Measurements from ENCODE around the gene CBLL2. TPM values are rescaled to one million over a fixed set of nuclear protein-coding genes. Genes with fewer than 3 reads are reported as not detected.
A peak's percentile ranks its signal among the peaks of the same experiment; 100 is the strongest.
"Not testable (repeated sequence)": the region's sequence is repeated elsewhere in the genome, so short reads cannot be mapped to it uniquely, and the experiment has no call there.

CBLL2 gene, protein sequence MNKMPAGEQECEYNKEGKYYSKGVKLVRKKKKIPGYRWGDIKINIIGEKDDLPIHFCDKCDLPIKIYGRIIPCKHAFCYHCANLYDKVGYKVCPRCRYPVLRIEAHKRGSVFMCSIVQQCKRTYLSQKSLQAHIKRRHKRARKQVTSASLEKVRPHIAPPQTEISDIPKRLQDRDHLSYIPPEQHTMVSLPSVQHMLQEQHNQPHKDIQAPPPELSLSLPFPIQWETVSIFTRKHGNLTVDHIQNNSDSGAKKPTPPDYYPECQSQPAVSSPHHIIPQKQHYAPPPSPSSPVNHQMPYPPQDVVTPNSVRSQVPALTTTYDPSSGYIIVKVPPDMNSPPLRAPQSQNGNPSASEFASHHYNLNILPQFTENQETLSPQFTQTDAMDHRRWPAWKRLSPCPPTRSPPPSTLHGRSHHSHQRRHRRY
- not detected in 2 replicates for total RNA-seq (2014; rRNA removed; shearing (Covaris generic))
- polyA plus RNA-seq (2014; cell fraction: nucleus; rRNA removed): not detected in 2 replicates

DNA sequence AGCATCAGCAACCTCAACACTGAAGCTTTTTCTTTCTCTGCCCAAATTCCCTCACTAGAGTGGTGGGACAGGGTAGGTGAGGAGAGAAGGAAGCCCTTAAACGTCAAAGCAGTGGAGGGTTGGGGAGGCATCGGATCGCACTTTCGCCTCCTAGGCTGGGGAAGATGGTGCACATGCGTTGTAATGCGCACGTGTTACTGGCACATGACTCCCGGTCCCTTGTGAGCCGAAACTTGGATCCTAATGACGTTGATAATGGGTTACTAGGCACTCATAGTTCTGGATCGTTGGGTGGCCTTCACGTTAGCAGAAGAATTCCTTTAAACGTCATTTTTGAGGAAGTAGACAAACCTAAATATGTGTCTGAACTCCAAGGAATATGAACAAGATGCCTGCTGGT lies at the start of gene CBLL2:
CBLL2 (plus strand) TSS at position 301 of the 400 bp plus-strand sequence; CDS start at position 380, 79 bp downstream.
- DNase-seq (ENCODE audit: extremely low read depth, low read depth): no peak

DNA sequence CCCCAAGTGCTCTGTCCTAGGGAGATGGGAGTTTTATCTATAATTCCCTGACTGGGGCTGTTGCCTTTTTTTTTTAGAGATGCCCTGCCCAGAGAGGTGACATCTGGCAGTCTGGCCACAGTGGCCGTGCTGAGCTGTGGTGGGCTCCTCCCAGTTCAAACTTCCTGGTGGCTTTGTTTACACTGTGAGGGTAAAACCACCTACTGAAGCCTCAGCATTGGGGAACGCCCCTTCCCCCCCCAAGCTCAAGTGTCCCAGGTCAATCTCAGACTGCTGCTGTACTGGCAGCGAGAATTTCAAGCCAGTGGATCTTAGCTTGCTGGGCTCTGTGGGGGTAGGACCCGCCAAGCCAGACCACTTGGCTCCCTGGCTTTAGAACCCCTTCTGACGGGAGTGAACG lies 38.3 kb upstream of the CBLL2 start:
- no peak for DNase-seq (ENCODE audit: extremely low read depth, low read depth)

DNA sequence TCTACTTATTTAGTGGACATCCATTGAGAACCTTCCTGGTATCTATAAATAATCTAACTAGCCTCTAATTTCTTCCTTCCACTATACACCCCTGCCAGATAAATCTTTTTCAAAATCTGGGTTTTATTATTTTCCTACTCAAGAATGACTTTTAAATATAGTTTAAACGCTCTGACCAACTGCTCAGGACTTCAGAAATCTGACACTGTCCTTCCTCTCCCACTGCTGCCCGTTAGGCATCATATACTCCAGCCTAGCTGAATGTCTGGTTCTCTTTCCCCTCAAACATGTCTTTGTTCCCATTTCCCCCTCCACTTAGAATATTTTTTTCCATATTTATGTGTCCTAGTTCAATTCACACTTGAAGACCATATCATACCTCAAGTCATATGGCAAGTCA lies 35.2 kb upstream of the CBLL2 start:
- no peak for DNase-seq (ENCODE audit: extremely low read depth, low read depth)

DNA sequence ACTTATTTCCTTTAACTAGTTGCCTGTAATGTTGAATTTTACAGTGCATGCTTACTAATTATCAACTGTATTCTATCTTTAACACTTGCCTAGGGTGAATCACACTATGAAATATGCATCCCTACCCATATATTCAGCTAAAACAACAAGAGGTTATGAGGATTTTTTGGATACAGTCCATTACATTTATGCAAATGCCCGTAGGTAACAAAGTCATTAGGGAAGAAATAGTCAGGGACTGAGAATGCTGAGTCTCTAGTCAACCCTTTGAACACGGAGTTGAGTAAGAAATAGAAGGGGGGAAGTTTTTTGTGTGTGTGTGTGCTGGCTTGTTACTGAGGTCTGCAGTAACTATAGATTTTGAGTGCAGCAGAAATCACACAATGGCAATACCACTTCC lies 26.1 kb upstream of the CBLL2 start:
- no peak for DNase-seq (ENCODE audit: extremely low read depth, low read depth)

DNA sequence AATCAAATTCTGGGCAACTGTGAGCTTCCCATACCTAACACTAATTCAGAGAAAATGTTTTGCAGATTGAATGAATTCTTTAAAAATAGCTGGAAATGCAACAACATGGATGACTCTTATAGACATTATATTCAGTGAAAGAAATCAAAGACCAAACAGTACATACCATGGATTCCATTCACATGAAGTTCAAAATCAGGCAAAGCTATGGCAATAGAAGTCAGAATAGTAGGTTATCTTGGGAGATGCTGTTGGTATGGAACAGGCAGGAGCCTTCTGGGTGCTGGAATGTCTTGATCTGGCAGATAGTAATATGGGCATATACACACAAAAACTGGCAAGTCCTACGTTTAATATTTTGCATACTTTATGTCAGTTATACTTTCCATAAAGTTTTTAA lies 25.5 kb upstream of the CBLL2 start:
- no peak for DNase-seq (ENCODE audit: extremely low read depth, low read depth)

DNA sequence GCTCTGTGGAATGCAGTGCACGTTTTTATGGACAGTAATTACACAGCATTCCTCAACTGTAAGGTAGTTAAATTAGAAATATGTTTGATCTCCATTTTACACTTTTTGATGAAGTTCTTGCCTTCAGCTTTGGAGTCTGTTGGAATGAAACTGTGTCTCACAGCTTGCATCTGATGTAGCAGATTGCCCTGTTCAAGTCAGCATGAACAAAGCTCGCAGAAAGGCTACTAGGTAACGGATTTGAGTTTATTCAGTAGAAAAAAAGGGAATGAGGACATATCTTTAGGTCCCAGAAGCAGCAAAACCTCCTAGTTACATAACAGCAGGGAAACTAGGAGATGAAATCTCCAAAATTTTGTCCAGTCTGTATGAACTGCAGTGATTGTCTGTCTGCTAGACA lies 24.3 kb upstream of the CBLL2 start:
- no peak for DNase-seq (ENCODE audit: extremely low read depth, low read depth)

DNA sequence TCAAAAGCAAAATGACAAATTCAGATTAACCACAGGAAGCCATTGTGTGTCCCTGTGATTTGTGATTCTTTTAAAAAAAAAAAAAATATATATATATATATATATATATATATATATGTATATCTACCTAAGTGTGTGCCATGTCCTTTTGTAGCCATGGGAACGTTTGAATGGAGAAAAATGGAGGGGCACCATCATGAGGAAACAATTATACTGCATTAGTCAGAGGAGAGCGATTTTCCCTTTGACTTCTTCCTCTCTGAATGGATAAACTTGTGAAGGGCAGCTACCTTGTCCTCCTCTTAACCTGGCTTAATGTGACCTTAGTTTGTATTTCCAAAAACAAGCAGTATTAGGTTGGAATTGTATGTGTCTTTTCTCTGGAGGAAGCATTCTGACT lies 23.3 kb upstream of the CBLL2 start:
- DNase-seq (ENCODE audit: extremely low read depth, low read depth): no peak

DNA sequence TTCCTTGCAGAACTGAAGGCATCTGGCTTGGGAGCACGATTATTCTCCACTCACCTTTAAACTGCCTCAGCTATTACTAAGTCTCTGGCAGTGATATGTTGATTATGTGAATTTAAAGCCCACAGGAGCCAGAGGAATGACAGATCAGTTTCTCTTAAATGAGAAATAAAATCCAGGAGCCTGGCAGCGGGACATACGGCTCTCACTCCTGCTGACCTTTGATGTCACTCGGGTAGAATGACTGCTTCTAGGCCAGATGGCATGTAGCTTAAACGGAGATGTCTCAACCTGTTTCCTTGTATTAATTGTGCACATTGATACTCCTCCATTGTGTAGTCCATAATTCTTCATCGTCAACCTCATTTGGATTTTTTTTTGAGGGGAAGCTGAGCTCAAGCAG lies 4.0 kb upstream of the CBLL2 start:
- DNase-seq (ENCODE audit: extremely low read depth, low read depth): no peak

DNA sequence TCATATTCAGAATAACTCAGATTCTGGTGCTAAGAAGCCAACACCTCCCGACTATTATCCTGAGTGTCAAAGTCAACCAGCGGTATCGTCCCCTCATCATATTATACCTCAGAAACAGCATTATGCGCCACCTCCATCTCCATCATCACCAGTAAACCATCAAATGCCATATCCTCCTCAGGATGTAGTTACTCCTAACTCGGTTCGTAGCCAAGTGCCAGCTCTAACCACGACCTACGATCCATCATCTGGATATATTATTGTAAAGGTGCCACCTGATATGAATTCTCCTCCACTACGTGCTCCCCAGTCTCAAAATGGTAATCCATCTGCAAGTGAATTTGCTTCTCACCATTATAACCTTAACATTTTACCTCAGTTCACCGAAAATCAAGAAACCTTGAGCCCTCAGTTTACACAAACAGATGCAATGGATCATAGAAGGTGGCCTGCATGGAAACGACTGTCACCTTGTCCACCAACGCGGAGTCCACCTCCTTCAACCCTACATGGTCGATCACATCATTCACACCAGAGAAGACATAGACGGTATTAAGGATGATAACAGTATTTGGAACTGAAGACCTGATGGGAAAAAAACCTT lies 1.1 kb downstream of the CBLL2 start:
- no peak for DNase-seq (ENCODE audit: extremely low read depth, low read depth)

DNA sequence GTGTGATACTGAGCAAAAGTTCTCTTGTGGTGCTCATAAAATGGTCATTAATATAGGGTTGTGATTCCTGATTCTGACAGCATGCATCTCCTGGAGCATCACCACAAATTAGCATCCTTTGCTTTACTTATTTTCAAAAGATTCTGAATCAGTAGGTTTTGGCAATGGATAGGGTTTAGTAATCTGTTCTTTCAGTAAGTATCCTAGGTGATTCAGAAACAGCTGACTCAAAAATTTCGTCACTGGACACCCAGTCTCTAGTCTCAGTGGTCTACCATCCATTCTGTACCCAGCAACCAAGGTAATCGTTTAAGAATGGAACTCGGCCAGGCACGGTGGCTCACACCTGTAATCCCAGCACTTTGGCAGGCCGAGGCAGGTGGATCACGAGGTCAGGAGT lies 4.1 kb downstream of the CBLL2 start:
- no peak for DNase-seq (ENCODE audit: extremely low read depth, low read depth)

DNA sequence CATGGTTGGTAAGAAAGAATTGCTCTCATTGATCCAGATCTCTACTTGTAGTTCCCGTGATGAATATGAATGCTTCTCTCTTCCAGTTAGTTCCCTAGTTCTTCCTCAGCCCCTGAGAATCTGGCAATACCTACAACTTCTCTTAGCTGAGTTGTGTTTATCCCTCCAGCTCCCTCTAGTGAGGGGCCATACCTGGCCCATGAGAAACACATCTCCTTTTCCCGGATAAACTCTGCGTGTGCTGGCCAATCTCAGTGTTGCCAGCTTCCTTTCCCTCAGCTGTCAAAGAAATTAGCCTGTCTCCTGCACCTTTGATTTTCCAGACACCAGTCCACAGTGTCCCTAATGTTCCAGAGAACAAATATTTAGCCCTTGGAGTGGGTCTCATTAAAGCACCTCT lies 5.7 kb downstream of the CBLL2 start:
- no peak for DNase-seq (ENCODE audit: extremely low read depth, low read depth)

DNA sequence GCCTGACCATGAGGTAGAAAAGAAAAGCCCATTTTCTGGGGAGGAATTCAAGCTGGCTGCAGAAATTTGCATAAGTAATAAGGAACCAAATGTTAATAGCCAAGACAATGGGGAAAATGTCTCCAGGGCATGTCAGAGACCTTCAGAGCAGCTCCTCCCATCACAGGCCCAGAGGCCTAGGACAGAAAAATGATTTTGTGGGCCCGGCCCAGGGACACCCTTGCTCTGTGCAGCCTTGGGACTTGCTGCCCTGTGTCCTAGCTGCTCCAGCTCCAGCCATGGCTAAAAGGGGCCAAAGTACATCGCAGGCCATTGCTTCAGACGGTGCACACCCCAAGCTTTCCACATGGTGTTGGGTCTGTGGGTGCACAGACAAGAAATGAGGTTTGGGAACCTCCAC lies 16.5 kb downstream of the CBLL2 start:
- not testable (repeated sequence) for DNase-seq (ENCODE audit: extremely low read depth, low read depth)

DNA sequence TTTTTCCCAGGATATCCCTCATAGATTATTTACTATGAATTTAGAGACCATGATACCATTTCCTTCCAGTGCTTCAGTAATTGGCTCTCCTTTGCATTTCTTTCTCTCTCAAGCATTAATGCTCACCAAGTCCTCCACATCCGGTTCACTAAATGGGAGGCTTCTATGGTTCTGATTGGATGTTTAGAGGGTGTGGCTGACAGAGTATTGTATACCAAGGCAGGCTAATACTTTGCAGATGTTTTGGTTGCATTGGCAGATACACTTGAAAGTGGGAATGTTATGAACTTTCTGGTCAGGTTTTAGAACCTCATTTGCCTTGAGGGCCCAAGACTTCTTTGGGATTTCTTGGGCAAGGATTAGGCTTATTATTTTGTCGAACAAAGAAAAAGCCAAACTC lies 24.2 kb downstream of the CBLL2 start:
- no peak for DNase-seq (ENCODE audit: extremely low read depth, low read depth)

DNA sequence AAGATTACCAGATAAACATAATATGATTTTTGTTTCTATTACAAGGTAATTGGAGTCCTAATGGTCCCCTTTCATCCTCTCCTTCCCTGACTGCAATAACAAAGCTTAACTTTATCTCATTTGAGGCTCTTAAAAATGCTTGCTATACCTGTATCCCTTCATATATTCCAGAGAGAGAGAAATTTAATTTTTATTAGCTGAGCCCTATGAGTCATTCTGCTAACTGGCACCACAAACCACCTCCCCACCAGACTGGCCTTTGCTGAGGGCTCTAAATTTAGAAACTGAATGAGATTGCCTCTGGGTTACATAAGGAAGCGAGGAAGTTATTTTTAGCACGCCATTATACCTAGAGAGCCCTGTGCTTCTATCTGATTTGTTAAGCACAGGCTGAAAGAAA lies 27.4 kb downstream of the CBLL2 start:
- DNase-seq (ENCODE audit: extremely low read depth, low read depth): peak; percentile 30

DNA sequence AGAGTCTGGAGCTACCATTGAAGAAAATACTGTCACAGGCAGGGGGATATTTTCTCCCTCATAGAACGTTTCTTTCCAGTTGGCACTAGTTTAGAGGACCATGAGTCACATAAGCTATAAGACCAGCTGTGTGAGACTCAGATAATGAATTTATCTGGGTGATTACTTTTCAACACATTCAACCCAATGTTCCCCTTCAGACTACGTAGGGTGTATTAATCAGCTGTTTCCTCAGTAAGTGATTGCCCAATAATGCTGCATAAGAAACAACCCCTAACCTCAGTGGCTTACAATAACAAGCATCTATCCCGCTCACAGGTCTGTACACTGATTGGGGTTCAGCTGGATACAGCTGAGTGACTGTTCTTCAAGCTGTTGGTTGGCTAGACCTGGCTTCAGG lies 38.1 kb downstream of the CBLL2 start:
- DNase-seq (ENCODE audit: extremely low read depth, low read depth): no peak

DNA sequence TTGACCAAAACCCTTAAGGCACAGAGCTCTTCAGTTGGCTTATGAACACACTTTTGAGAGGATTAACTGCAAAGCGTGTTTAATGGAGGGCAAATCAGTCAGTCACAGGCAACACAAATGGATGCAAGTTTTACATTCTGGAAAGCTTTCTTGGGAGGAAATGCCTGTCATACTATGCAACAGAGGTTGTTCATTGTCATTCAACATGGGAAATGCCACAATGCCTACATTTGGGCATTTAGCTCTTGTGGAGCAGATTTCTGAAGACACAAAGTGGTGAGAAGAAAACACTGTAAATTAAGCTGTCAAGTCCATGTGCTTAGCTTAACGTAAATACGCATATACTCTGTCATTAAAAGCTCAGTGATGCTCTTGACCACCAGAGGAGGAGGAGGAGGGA lies 41.1 kb downstream of the CBLL2 start:
- no peak for DNase-seq (ENCODE audit: extremely low read depth, low read depth)

DNA sequence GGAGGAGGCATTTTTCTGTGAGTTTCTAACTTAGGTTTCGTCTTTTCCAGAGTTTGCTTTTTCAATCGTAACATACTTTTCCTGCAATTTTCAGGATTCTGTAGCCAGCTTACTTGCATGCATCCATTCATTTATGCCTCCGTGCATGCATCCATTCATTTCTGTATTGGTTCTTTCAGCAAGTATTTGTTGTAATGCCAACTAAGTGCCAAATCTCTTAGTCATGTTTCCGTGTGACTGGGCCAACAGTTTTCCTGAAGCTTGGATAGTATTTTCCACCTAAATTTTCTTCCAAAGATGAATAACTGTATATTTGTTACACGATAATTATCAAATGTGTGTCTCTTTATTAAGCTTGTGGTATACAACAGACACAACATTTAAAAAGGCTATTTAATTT lies 41.5 kb downstream of the CBLL2 start:
- peak; percentile 60 for DNase-seq (ENCODE audit: extremely low read depth, low read depth)

DNA sequence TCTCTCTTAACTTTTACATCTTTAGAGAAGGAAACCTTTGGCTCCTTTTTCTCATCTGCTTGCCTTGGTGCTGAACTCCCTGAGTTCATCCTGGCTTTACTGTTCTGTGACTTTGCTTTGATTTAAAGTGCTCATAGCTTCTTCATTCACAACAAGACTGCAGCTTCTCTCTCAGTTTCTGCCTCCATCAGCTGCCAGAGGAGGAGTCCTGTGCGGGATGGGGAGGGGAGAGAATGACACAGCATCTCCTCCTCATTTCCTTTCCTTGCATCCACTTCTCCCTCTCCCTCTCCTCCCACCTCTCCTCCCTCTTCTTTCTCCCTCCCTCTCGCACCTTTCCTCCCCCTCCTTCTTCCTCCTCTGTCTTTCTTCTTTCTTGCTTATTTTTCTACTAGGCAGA lies 42.0 kb downstream of the CBLL2 start:
- DNase-seq (ENCODE audit: extremely low read depth, low read depth): peak; percentile 83

DNA sequence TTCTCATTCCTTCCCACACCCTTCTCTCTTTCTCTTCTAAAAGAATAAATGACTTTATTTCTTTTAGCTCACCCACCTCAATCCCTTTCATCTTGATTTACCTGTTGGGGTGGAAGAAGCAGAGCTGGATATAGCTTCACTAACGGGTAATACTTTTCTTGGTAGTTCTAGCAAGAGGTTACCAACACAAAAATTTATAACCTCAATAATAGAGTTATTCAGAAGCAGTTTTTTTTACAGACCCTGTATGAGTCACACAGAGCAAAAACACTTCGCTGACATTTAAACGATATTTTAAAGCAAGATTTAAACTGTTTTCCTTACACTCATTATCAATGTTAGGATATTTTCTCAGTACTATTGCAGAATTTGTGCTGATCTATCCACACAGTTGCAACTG lies 42.4 kb downstream of the CBLL2 start:
- no peak for DNase-seq (ENCODE audit: extremely low read depth, low read depth)

DNA sequence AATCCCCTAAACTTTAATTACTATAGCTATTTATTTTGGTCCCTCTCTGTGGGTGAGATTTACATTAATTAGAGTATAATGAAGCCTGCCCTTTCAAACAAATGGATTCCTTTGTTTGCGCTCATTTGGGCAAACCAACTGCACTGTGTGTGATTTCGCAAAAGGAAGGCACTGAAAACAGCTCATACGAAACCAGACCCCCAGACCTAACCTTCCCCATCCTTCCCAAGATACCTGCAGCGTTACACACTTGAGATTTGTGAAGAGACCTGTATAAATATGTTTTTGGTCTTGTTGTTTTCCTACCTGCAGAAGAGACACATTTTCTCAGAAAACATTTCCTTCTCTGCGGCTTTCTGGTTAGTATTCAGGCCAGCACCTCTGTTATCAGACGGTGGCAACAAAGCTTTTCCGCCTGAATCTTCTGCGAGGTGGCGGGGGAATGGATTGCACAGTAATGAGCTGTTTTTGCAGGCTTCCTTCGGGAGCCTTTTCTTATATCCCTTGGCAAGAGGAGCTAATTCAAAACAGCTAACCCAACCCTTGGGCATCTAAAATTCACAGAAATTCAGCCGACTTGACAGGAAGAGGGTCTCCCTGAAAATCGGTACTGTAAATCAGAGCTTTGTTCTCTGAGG lies 47.6 kb downstream of the CBLL2 start:
- DNase-seq (ENCODE audit: extremely low read depth, low read depth): no peak

DNA sequence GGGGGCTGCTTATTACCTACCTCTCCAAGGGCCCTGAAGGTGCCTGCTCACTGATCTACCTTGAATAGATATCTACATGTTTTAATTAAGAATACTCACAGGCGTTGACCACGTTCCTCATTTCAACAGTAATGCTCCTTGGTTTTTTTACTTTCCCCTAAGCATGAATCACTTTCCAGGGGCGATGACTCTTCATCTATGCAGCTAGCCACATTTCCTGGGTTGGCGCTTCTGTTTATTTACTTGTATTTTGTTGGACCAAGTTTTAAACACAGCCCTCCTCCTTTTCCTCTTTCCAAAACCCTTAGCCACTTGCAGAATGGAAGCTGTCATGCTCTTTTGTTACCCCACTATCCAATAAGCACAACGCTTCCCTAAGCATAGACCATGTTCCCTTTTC lies 50.8 kb downstream of the CBLL2 start:
- no peak for DNase-seq (ENCODE audit: extremely low read depth, low read depth)

Measured in NCI-H460 (cell line).